BJ (cell line): ENCODE data around the gene PRELID3B. TPM values are rescaled to one million over a fixed set of nuclear protein-coding genes. Genes with fewer than 3 reads are reported as not detected.
A peak's percentile ranks its signal among the peaks of the same experiment; 100 is the strongest.
"Not testable (repeated sequence)": the region's sequence is repeated elsewhere in the genome, so short reads cannot be mapped to it uniquely, and the experiment has no call there.

ENCODE experiments used
- CTCF ChIA-PET: fragments of 350-600 bp; formaldehyde crosslinking; extraction: SDS; loops from one replicate; lab custom pipeline; 2021; ENCODE audit warnings: antibody characterized with exemption, inconsistent platforms; lab: Yijun Ruan, JAX
- POLR2A ChIA-PET: fragments of 300-600 bp; sonication (Branson Sonifier 250); formaldehyde crosslinking; extraction: SDS; loops from one replicate; lab custom pipeline; 2021; ENCODE audit warnings: antibody characterized with exemption; lab: Charles Lee
- DNase-seq: peaks from one replicate; pipeline ENCODE4 v3.0.0-alpha.2; 2011; ENCODE audit warnings: low read depth
- H3K27me3 ChIP-seq: 2 replicates; pipeline ENCODE4 v1.6.0; 2011; ENCODE audit warnings: low read length; ENCODE audit not compliant: control insufficient read depth, insufficient read depth
- H3K36me3 ChIP-seq: 2 replicates; pipeline ENCODE4 v1.5.1; 2011; ENCODE audit warnings: low read length; ENCODE audit not compliant: control insufficient read depth, insufficient read depth
- H3K4me3 ChIP-seq: 2 replicates; pipeline ENCODE4 v1.5.1; 2011; ENCODE audit warnings: low read depth, mild to moderate bottlenecking, control low read depth, low read length
- CTCF ChIP-seq: IDR thresholded peaks from 2 replicates; pipeline ENCODE4 v1.5.1; 2011; ENCODE audit warnings: low read depth, mild to moderate bottlenecking, control low read depth, inconsistent platforms, low read length, moderate library complexity; ENCODE audit not compliant: insufficient read depth
- polyA plus RNA-seq: library from polyadenylated mRNA; depleted of rRNA; stranded (reverse); fragments of >200 nt; gene quantifications from 2 replicates; pipeline ENCODE4 v1.2.3, GENCODE V29; 2011

PRELID3B gene
- polyA plus RNA-seq, 1 experiment = 76.0 TPM

GRCh38 chr20:59013031-59013951, 29.3 kb downstream of the PRELID3B start:
- ChIA-PET POLR2A (no interaction called here), CTCF (no interaction called here)
- no peak for TF ChIP-seq CTCF
- H3K36me3 ChIP-seq = no peaks in the 10 kb centered on the region; the same call in 1 of the 2 replicates
- no peak for DNase-seq
- no peak overlapping the region for H3K4me3 ChIP-seq
- H3K27me3 ChIP-seq = no peaks in the 10 kb centered on the region

GRCh38 chr20:59011874-59012157, 30.8 kb downstream of the PRELID3B start:
- POLR2A ChIA-PET, H3K4me3 ChIP-seq, CTCF ChIA-PET, DNase-seq, H3K27me3 ChIP-seq, H3K36me3 ChIP-seq: not testable (repeated sequence)

- POLR2A ChIA-PET = interaction anchor here (0.6 kb wide), 1 partner anchor 128 kb away, joined by 3 read pairs; no protein-coding TSS in a partner anchor
- H3K36me3 ChIP-seq = no peaks in the 10 kb centered on the region
- DNase-seq = peak; percentile 75
- no peak for TF ChIP-seq CTCF
- CTCF ChIA-PET = interaction anchor here (0.9 to 1.1 kb wide), 2 partner anchors 16 to 26 kb away, joined by 3 read pairs; no protein-coding TSS in a partner anchor
- H3K4me3 ChIP-seq = no peak overlapping the region
- H3K27me3 ChIP-seq = no peaks in the 10 kb centered on the region
Observed at GRCh38 chr20:59010995-59011873, 31.4 kb downstream of the PRELID3B start.

- POLR2A ChIA-PET = no interaction called here
- no peak for TF ChIP-seq CTCF
Observed at GRCh38 chr20:59010321-59010994, 32.1 kb downstream of the PRELID3B start.

GRCh38 chr20:59008715-59009336, 33.8 kb downstream of the PRELID3B start:
- ChIA-PET CTCF (interaction anchor here (0.8 kb wide), 1 partner anchor 18 kb away, joined by 3 read pairs; no protein-coding TSS in a partner anchor), POLR2A (no interaction called here)
- Histone ChIP-seq H3K4me3 (no peak overlapping the region), H3K27me3 (no peaks in the 10 kb centered on the region), H3K36me3 (peaks cover 3% of the 10 kb centered on the region)
- DNase-seq = no peak
- TF ChIP-seq CTCF = no peak

More at GRCh38 chr20:59010321-59010994, 32.1 kb downstream of the PRELID3B start:
- no peaks in the 10 kb centered on the region for H3K27me3 ChIP-seq
- DNase-seq = no peak
- no peak overlapping the region for H3K4me3 ChIP-seq
- CTCF ChIA-PET = interaction anchor here (0.9 to 1.1 kb wide), 3 partner anchors 13 to 25 kb away, joined by 3 read pairs; no protein-coding TSS in a partner anchor
- no peaks in the 10 kb centered on the region for H3K36me3 ChIP-seq
